ENCODE results near the gene ZNF296.
A peak's percentile ranks its signal among the peaks of the same experiment; 100 is the strongest.

The ZNF296 gene

DNA sequence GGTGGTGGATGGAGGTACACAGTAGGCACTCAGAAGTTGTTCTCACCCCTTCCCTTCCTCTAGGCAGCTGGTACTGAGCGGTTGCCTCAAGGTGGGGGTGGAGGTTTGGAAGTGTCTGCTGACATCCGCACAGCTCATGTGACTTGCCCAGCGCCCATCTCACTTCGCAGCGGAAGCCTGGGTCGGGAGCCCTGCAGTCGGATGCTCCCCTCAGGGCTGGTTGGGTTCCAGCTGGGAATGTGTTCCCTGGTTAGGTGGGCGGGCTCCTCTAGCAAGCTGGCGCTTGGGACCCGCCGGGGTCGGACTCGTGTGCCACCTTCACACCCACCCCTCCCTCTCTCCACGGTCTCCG is 26.9 kb upstream of the ZNF296 start:
- peak; percentile 42 for DNase-seq (ENCODE audit: low spot score)

DNA sequence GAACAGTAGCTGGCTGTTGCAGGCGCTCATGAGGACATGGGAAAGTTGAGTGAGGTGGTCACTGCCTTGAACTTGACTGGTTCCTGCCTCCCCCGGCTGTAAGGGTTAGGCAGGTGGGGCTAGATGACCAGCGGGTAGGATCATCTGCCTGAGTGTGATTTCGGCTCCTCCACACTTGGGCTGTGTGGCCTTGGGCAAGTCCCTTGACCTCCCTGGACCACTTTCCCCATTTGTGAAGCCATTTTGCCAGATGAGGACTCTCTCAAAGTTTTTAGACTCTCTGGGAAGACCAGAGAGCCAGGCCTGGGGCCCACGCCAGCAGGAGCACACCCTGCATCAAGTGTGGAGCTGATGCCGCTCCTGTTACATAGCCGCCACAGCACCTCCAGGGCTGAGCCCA is 26.2 kb upstream of the ZNF296 start:
- no peak for DNase-seq (ENCODE audit: low spot score)

DNA sequence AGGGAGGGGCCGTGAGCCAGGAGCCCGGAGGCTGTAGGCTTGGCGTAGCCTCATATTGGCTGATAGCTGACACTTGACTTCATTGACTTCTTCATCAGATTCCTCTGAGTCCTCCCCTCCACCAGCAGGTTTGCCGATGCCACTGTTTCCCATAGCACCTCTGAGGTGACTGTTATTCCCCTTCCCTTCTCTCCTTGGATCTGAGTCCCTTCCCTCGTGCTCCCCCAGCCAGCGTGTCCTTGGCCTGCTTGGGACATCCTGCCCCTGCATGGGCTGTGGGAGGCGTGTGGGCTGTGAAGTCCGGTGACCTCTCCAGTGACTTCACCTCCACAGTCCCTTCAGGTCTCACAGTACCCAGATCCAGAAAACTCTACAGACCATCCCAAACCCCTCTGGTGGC is 25.5 kb upstream of the ZNF296 start:
- DNase-seq (ENCODE audit: low spot score), result no peak

DNA sequence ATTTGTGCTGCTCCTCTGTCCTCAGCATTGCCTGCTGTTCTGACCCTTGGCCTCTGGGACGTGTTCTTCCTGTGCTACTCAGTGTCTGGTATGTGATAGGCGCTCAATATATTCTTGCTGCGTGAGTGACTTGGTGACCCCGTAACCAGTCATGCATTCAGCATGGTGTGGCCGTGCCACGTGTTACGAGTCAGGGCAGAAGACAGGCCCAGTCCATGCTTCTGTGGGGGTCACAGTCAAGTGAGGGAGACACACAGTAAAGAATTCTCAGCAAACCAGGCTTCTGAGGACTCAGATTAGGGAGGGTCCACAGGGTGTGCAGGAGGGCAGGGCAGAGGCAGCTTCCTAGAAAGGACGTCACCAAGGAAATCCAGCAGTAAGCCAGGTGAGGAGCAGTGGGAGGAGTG is 24.6 kb upstream of the ZNF296 start:
- DNase-seq (ENCODE audit: low spot score), result no peak

DNA sequence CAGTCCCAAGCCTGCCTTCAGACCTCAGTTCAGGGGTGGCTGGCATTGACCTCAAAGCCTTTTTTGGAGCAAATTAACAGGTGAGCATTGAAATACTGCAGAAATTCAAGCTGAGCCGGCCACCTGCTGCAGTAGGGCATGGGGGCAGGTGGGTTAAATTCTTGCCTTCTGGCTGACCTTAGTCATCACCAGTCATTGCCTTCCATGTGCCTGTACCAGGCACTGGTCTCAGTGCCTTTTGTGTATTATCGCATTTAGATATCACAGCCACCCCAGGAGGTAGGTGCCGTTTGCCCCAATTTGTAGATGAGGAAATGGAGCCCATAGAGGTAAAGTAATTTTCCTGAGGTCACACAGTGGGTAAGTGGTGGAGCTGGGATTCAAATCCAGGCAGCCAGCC is 23.9 kb upstream of the ZNF296 start:
- no peak for DNase-seq (ENCODE audit: low spot score)

DNA sequence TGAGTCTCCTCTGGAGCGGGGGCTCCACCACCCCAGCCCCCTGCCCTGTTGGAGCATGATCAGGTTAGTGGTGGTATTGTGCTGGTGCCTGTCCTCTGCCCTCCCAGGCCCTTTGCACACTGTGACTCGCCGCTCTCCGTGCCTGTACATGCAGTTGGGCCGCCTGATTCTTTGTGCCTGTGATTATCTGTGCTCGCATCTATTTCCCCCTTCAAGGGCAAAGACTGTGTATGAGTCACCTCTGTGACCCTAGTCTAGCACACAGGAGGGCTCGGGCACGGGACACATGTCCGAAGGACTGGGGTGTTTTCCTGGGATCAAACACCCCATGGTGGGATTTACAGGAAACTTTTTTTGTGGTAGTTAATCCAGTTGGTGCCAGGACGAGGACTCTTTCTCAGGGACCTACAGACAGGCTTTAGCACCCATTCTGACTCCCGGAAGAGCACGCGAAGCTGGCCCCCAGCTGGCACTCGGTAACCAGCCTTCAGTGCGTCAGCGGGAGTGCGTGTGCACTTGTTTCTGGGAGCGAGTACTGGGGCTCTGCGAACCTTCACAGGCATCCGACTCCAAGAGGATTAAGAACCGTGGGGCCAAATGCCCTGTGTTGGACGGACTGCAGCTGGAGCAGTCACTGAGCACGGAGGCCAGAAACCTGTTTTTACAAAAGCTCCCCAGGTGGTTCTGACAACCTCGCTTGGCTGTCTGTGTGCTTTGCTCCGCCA is 23.4 kb upstream of the ZNF296 start:
- DNase-seq (ENCODE audit: low spot score), result no peak

DNA sequence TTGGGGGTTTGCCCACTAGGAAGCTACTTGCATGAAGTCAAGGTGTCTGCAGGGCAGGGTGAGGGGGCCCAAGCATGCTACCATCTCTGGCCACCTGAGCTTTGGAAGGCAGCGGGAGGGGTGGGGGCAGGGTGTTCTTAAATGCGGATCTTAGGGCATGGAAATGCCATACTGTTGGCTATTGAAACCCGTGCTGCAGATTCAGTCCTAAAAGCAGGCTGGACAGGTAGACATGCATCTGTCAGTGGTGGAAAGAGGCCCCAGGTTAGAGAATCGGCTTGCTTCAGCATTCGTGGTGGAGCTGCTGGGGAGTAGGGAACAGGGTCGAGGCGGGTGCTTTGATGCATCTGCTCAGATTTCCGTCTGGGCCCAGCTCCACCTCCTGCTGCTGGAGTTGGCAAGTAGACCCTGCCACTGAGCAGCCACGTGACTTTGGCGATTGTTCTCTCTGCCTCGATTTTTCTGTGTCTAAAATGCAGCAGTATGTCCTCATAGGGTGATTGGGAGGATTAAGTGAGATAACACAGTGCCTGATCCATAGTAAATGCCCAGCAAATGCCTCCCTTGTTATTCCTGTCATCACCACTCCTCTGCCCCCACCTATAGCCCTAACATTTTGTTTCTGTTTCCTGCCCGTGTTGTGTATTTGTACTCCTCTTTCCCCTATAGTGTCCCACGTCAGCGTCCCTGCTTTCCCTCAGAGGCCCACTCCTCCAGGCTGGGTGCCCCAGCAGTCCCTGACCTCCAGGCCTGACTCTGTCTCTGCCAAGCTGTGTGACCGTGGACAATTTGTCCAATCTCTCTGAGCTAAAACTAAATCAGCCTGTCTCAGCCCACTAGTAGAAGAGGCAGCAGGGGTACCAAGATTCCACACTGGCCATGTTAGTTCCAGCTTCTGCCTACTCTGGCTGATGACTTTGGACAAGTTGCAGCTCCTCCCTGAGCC is 22.5 kb upstream of the ZNF296 start:
- no peak for DNase-seq (ENCODE audit: low spot score)

DNA sequence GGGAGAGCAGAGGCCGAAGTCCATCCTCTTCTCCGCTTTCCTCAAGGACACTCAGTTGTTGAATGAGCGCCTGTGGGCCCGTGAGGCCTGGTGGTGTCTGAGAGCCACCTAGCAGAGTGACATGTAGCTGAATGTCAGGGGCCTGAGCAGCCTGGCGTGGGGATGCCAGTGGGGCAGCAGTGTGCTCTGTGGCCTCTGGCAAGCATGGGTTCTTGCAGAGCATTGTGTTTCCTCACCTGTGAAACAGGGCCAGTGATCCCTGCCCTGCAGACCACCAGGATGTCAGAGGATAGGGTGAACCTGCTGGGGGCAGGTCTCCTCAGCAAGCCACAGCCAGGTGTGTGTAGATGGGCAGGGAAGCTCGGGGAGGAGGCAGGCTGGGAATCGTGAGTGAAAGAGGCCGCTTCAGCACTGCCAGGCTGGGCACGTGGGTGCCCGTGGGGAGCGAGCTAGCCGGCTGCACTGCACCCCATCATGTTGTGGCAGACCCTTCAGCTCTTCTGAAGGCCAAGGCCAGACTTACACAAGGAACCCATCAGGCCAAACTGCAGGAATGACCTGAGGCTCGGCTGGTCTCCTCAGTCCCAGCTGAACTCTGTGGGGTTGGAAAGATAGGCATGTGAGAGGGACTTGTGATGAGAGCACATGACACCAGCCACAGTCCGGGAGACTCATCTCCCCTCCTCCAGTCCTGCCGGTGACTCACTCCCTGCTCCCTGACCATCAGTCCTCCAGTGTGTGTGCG is 21.7 kb upstream of the ZNF296 start:
- DNase-seq (ENCODE audit: low spot score), result no peak

DNA sequence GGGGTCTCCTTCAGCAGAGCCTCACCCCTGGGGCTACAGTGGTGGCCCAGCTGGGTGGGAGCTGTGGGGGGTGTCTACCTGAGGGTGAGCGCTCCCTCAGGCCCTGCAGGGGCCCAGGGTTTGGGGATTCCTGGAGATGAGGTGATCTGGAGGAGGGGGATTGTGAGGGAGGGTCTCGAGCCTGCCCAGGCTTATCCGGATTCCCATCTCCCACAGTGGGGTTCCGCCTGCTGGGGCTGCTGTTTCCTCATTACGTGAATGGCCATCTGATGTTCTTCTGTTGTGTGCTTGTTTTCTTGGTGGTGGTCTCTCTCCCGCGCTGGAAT is 21.1 kb upstream of the ZNF296 start:
- no peak for DNase-seq (ENCODE audit: low spot score)

DNA sequence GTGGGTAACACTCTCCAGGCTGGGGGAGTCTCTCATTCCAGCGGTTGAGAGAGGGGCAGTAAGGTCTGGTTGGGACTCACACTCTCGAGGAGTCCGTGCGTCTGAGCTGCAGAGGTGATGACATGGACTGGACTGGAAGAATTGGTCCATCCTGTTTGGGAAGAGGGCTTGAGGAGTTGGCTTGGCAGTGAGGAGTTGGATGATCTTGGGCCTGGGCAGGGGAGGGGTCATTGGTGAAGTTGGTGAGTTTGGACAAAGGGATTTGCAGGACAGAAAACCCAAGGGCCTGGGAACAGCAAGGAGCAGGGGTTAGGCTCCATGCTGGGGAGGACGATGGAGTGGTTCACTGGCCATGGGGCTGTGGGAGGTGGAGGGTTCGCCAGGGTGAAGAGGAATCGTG is 20.4 kb upstream of the ZNF296 start:
- no peak for DNase-seq (ENCODE audit: low spot score)

DNA sequence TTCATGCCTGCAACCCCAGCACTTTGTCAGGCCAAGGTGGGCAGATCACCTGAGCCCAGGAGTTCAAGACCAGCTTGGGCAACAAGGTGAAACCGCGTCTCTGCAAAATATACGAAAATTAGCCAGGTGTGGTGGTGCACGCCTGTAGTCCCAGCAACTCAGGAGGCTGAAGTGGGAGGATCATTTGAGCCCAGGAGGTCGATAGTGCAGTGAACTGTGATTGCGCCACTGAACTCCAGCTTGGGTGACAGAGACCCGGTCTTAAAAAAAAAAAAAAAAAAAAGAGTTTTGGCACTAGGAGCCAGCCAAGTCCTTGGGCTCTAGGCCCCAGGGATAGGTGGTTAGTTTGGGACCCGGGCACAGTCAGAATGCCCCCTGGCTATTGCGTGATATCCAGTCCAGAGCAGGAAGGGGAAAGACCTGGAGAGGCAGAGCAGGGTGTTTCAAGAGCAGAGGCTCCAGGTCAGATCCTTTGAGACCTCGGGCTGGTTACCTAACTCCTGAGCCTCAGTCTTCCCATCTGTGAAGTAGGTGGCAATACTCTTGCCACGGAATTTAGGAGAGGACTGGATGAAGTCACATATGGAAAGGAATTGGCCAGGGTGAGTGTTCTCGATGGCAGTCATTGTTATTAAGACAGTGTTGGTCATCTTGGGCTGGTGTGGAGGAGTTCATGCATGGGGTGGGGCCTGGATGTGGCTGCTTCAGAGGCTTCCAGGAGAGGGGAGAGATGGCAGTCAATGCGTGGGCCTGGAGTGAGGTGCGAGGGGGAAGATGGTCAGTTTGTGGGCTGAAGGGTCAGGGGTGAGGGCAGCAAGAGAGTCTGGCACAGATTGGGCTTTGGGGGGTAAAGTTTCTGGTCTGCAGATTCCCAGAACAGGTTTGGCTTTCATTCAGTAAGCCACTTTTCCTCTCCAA is 19.5 kb upstream of the ZNF296 start:
- no peak for DNase-seq (ENCODE audit: low spot score)

DNA sequence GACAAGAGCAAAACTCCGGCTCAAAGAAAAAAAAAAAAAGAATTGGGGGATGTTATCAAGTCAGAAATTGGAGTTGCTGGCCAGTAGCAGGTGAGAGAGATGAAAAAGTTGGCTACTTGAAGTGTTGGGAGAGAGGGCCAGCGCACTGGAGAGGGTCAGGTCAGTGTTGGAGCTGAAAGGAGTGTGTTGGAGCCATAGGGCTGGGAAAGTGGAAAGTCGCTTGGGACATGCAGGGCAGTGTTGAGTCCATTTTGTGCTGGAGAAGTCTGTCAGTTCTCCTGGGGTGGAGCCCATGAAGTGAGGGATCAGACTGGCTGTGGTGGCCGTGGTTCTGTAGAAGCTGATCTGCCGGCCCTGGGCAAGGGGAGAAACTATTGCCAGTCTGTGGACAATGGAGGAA is 18.4 kb upstream of the ZNF296 start:
- no peak for DNase-seq (ENCODE audit: low spot score)

DNA sequence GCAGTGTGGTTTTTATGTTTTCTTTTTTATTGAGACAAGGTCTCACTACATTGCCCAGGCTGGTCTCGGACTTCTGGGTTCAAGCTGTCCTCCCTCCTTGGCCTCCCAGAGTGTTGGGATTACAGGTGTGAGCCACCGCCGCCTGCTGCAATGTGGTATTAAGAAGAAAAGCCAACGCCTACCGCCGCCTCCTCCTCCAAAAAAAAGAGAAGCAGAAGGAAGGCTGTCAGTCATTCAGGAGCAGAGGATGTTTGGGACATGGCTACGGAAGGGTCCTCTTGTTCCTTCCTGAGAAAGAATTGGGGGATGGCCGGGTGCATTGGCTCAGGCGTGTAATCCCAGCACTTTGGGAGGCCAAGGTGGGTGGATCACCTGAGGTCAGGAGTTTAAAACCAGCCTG is 17.9 kb upstream of the ZNF296 start:
- DNase-seq (ENCODE audit: low spot score), result no peak

DNA sequence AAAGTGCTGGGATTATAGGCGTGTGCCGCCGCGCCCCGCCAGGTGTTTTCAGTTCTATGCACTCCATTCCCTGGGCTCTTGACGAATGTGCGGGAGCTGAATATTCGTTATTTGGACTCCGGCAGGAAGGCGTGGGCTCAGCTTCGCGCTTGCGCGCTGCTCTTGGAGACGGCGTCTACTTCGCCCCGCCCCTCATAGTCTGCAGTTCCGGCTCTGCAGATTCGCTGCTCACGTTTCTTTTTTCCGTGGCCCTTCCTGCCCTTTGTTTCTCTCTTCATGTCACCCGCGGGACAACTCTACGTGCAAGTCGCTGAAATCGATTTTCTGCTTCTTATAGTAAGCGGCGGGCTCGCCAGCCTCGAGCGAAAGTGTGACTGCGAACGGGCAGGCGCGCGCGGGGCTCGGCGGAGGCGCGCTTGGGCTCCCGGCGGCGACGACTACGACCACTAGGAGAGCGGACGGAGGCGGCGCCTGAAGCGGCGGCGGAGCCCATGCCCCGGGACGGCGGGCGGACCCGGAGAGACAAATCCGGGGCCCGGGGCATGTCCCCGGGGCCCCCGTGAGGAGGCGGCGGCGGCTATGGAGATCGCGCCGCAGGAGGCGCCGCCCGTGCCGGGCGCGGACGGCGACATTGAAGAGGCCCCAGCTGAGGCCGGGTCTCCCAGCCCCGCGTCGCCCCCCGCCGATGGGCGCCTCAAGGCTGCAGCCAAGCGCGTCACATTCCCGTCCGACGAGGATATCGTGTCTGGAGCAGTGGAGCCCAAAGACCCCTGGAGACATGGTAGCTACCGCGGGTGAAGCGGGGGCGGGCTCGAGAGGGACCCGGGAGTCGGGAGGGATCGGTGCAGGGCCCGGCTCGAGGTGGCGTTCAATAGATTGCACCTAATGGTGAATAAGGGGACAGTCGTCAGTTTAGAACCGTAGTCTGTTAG is 16.7 kb upstream of the ZNF296 start, which contains the start of gene PPP1R37:
Gene PPP1R37, plus strand, starts transcription at position 433 of the 932 bp plus-strand sequence. Its CDS starts 147 bp downstream, at position 580.
- peak; percentile 95 for DNase-seq (ENCODE audit: low spot score)

DNA sequence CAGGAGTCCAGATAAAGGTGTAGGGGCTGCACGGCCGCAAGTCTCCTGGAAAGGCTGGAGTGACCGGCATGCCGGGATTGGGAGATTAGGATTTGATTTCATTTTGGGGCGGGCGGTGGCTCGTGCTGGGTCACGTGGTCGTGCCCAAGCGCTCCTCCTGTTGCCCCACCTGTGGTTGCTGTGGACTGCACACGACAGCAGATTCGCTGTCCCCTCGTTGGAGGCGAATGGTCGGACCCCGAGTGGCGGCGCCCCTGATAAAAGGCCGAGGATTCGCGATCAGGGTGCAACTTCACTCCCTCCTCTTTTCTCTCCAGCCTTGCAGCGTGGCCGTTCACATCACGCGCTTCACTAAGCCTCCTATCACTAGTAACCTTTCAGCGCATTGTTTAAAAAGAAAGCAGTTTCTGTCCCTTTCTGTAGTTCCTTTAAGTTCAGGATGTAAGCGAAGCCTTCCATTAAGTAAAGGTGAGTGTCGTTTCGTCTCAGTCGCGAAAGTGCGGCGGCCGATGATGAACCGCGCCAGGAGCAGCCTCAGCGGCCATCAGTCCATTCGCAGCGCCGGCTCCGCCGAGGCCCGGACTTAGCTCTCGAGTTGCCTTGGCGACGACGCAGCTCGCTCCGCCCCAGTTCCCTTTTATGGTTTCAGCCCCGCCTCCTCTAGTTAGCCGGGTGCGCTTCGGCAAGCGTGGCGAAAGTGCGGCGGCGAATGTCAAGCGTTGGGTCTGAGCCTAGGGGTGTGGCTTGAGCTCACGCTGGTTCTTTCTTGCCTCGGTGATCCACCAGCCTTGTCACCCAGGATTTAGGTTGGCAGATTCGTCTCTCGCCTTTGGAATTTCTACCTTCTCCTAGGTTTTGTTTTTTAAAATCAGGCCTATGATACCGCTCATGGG is 15.0 kb upstream of the ZNF296 start:
- DNase-seq (ENCODE audit: low spot score), result peak; percentile 98

DNA sequence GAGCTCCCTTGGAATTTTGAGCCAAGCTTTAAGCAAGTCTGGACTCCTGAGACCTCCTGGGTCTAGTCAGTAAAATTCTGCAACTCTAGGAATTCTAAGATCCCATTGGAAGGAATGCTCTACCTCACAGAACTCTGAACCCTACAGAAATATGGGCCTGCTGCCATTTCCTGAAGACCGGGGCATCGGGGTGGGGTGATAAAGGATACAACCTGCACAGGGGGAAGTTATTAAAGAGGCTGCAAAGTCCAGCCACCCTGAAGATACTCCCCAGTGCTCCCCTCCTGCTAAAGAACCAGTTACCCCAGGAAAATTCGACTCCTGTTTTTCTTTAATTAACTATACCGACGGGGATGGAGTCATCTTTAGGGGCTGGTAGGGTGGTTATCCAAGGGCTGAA is 14.3 kb upstream of the ZNF296 start:
- DNase-seq (ENCODE audit: low spot score), result no peak

DNA sequence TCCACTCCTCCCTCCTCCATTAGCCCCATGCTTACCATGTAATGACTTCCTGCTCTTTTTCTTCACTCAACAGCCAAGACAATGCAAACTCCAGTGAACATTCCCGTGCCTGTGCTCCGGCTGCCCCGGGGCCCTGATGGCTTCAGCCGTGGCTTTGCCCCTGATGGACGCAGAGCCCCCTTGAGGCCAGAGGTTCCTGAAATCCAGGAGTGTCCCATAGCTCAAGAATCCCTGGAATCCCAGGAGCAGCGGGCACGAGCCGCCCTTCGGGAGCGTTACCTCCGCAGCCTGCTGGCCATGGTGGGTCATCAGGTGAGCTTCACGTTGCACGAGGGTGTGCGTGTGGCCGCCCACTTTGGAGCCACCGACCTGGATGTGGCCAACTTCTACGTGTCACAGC is 13.8 kb upstream of the ZNF296 start:
- DNase-seq (ENCODE audit: low spot score), result no peak

DNA sequence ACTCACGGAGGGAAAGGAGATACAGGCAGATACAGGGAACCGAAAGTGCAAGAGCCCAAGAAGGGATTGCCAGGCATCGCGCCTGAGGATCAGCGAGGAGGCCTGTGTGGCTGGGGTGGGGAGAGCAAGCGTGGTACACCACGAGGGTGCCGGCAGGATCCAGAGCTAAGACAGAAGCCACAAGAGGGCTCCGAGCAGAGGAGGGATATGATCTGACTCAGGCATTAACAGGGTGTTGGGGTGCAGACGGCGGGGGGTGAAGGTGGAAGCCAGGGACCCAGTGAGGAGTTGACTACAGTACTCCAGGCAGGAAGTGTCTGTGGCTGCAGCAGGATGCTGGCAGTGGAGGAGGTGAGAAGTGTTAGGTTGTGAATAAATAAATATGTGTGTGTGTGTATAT is 11.3 kb upstream of the ZNF296 start:
- peak; percentile 79 for DNase-seq (ENCODE audit: low spot score)

DNA sequence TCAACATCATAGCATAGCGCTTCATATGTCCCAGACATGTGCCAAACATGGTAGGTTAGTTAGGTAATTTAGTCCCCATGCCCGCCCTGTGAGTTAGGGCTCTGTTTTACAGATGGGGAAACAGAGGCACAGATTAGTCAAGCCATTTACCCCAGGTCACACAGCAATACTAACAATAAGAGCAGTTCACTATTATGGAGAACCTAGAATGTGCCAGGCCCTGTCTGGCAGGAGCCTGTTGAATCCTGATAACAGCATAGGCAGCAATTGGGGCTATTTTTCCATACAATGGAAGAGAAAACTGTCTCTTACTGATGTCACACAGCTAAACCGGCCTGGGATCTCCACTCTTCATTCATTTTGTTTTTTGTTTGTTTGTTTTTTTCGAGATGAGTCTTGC is 10.2 kb upstream of the ZNF296 start:
- DNase-seq (ENCODE audit: low spot score), result no peak

DNA sequence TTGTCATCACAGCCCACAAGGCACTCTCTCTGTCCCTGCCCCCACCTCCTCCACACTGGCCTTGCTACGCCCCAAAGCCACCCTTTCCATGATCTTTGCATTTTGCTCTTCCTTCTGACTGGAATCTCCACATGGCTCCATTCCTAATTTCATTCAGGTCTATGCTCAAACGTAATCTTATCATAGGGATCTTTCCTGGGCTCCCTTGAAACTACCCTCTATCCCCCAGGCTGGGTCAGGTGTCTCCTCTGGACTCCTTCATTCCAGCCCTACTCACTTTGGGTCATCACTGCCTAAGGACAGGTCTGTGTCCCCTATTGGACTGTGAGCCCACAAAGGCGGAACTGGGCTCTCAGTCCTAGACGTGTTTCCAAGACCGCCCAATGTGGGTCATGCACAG is 5.9 kb upstream of the ZNF296 start:
- no peak for DNase-seq (ENCODE audit: low spot score)

All from CD4-positive, alpha-beta T cell treated with Interleukin-15 for 4 hours (primary cell).